ENCODE results near the gene CCSER1.
"Not testable (repeated sequence)": the region's sequence is repeated elsewhere in the genome, so short reads cannot be mapped to it uniquely, and the experiment has no call there.

The CCSER1 gene

GRCh38 chr4:90403781-90404180 is 276.6 kb downstream of the CCSER1 start:
- no peak overlapping the region for H3K4me3 Mint-ChIP-seq
- H3K27ac Mint-ChIP-seq: no peak overlapping the region
- peaks cover 4% of the 10 kb centered on the region for H3K36me3 Mint-ChIP-seq (ENCODE audit: low read depth)
- no peak for DNase-seq
- H3K27me3 Mint-ChIP-seq (ENCODE audit: low read depth, poor library complexity): no peaks in the 10 kb centered on the region
- H3K4me1 Mint-ChIP-seq: no peaks in the 10 kb centered on the region
- TF ChIP-seq CTCF (IDR thresholded peaks at IDR 0.05): no peak
- H3K9me3 Mint-ChIP-seq: peaks cover 38% of the 10 kb centered on the region

- not testable (repeated sequence) for DNase-seq
Measured at GRCh38 chr4:90407897-90408296, 280.7 kb downstream of the CCSER1 start.

GRCh38 chr4:90412786-90413185 is 285.6 kb downstream of the CCSER1 start:
- H3K27me3 Mint-ChIP-seq (ENCODE audit: low read depth, poor library complexity); DNase-seq; H3K4me3 Mint-ChIP-seq; H3K27ac Mint-ChIP-seq; H3K4me1 Mint-ChIP-seq; H3K36me3 Mint-ChIP-seq (ENCODE audit: low read depth): not testable (repeated sequence)
- H3K9me3 Mint-ChIP-seq: peaks cover 24% of the 10 kb centered on the region

More at GRCh38 chr4:90407897-90408296, 280.7 kb downstream of the CCSER1 start:
- not testable (repeated sequence) for H3K4me3 Mint-ChIP-seq; H3K4me1 Mint-ChIP-seq; H3K36me3 Mint-ChIP-seq (ENCODE audit: low read depth); H3K27ac Mint-ChIP-seq; H3K27me3 Mint-ChIP-seq (ENCODE audit: low read depth, poor library complexity)
- peaks cover 53% of the 10 kb centered on the region for H3K9me3 Mint-ChIP-seq

GRCh38 chr4:90415116-90415515 is 287.9 kb downstream of the CCSER1 start:
- TF ChIP-seq CTCF (IDR thresholded peaks at IDR 0.05): no peak
- no peak for DNase-seq
- Mint-ChIP-seq H3K9me3 (peaks cover 3% of the 10 kb centered on the region), H3K4me1 (no peaks in the 10 kb centered on the region), H3K36me3 (ENCODE audit: low read depth) (no peaks in the 10 kb centered on the region), H3K27ac (no peak overlapping the region), H3K4me3 (no peak overlapping the region), H3K27me3 (ENCODE audit: low read depth, poor library complexity) (no peaks in the 10 kb centered on the region)

- H3K4me3 Mint-ChIP-seq: no peak overlapping the region
- no peaks in the 10 kb centered on the region for H3K36me3 Mint-ChIP-seq (ENCODE audit: low read depth)
- H3K4me1 Mint-ChIP-seq: no peaks in the 10 kb centered on the region
- TF ChIP-seq CTCF (IDR thresholded peaks at IDR 0.05): peak; percentile 78
- H3K9me3 Mint-ChIP-seq: no peaks in the 10 kb centered on the region
- no peak for DNase-seq
- no peak overlapping the region for H3K27ac Mint-ChIP-seq
- no peaks in the 10 kb centered on the region for H3K27me3 Mint-ChIP-seq (ENCODE audit: low read depth, poor library complexity)
Measured at GRCh38 chr4:90419124-90419711, 292.0 kb downstream of the CCSER1 start.

- DNase-seq: no peak
- H3K27ac Mint-ChIP-seq: no peak overlapping the region
Measured at GRCh38 chr4:90421161-90421560, 294.0 kb downstream of the CCSER1 start.

More at GRCh38 chr4:90421161-90421560, 294.0 kb downstream of the CCSER1 start:
- no peak overlapping the region for H3K4me3 Mint-ChIP-seq
- no peaks in the 10 kb centered on the region for H3K9me3 Mint-ChIP-seq
- TF ChIP-seq CTCF (IDR thresholded peaks at IDR 0.05): no peak
- H3K27me3 Mint-ChIP-seq (ENCODE audit: low read depth, poor library complexity): no peaks in the 10 kb centered on the region
- no peaks in the 10 kb centered on the region for H3K36me3 Mint-ChIP-seq (ENCODE audit: low read depth)
- no peaks in the 10 kb centered on the region for H3K4me1 Mint-ChIP-seq

Data from nephron progenitor cell (in vitro differentiated cells).